Activated CD8-positive, alpha-beta memory T cell treated with anti-CD3 and anti-CD28 coated beads for 4 hours (primary cell): ENCODE data around the gene GAL3ST3.
A peak's percentile ranks its signal among the peaks of the same experiment; 100 is the strongest.
"Not testable (repeated sequence)": the region's sequence is repeated elsewhere in the genome, so short reads cannot be mapped to it uniquely, and the experiment has no call there.

Experiments
- DNase-seq, 2 donors: peaks; one replicate each; pipeline ENCODE4 v3.0.0-alpha.2; 2020; ENCODE audit warnings: low read depth in 2 of 2

Gene GAL3ST3

DNA sequence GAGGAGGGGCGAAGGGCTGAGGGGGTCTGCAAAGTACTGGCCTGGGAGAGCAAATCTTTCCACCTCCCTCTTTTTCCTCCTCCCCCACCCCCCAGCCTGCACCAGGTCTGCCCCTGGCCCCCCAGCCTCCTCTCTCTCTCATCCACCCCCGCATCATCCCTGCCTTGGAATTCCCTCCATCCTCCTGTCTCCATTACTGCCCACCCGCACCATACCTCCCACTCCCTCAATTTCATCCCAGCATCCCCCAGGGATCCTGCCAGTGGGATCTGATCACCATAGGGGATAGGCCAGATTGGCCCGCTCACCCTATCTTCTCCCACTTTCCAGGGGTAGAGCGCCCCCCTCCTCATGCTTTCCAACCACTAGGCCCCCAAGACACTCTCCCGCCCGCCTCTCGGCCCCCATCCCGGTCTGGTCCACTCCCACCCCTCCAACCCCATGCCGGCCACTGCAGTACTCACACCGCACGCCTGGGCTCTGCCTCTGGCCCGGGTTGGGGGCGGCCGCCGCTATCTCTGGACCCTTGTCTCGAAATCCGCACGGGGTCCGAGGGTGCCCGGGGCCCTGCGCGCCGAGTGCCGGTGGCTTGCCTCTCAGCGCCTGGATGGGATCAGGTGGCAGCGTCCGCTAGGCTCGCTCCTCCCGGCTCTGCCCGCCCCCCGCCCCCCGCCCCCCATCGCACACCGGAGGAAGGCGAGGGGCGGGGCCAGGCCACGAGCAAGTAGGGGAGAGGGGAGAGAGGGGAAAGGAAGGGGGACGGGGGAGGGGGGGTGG, at the start of gene GAL3ST3:
TSS of gene GAL3ST3 (minus strand) at position 615 of the 777 bp plus-strand sequence. CDS start 3,746 bp downstream, outside the sequence.
- no peak for DNase-seq

DNA sequence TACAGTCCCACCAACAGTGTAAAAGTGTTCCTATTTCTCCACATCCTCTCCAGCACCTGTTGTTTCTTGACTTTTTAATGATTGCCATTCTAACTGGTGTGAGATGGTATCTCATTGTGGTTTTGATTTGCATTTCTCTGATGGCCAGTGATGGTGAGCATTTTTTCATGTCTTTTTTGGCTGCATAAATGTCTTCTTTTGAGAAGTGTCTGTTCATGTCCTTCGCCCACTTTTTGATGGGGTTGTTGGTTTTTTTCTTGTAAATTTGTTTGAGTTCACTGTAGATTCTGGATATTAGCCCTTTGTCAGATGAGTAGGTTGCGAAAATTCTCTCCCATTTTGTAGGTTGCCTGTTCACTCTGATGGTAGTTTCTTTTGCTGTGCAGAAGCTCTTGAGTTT, 43.2 kb upstream of the GAL3ST3 start:
- not testable (repeated sequence) for DNase-seq

DNA sequence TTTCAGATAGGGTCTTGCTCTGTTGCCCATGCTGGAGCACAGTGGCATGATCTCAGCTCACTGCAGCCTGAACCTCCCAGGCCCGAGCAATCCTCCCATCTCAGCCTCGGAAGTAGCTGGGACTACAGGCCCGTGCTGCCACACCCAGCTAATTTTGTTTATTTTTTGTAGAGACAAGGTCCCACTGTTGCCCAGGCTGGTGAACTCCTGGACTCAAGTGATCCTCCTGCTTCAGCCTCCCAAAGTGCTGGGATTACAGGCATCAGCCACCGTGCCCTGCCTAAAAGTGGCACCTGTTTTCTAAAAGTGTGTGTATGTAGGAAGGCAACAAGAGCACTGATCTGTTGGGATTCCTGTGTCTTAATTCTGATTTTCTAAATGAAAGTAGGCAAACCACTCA, 41.3 kb upstream of the GAL3ST3 start:
- DNase-seq, result no peak

DNA sequence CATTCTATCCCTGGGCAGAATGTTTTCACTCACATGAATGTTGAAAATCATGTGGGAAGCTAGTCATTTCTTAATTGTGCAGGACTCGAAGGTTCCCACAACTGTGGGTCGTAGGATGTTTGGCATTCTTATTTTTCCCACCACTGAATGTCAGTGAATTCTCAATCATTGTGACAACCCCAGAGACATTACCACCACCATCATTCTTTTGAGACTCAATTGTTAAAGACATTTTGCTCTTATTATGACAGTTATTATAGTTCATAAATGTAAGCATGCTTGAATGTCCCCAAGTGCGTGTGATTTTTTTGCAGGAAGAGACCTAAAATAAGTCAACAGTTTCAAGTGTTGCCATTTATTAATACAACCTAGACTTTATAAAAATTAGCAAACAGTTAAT, 40.1 kb upstream of the GAL3ST3 start:
- DNase-seq, result no peak

DNA sequence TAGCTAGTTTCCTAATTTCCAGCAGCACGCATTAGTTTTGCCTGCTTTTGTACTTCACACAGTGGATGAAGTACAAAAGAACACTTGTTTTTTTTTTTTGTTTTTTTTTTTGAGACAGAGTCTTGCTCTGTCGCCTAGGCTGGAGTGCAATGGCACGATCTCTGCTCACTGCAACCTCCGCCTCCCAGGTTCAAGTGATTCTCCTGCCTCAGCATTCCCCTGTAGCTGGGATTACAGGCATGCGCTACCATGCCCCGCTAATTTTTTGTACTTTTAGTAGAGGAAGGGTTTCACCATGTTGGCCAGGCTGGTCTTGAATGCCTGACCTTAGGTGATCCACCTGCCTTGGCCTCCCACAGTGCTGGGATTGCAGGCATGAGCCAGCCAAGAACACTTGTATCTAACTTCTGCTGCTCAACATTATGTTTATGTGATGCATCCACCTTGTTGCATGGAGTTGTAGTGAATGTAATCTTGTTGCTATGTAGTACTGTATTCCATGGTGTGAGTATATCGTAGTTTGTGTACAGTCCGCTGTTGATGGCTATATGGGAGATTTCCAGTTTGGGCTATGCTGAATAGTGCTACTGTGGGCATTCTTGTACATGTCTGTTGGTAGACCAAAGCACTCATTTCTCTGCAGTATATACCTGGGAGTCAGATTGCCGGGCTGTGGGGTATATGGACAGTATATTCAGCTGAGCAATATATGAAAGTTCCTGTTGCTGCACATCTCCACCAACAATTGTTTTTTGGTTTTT, 38.4 kb upstream of the GAL3ST3 start:
- DNase-seq, result no peak

- no peak for DNase-seq
These were observed 36.0 kb upstream of the GAL3ST3 start for GRCh38 chr11:66084821-66085475.

GRCh38 chr11:66083767-66084166, 34.8 kb upstream of the GAL3ST3 start:
- no peak for DNase-seq

DNA sequence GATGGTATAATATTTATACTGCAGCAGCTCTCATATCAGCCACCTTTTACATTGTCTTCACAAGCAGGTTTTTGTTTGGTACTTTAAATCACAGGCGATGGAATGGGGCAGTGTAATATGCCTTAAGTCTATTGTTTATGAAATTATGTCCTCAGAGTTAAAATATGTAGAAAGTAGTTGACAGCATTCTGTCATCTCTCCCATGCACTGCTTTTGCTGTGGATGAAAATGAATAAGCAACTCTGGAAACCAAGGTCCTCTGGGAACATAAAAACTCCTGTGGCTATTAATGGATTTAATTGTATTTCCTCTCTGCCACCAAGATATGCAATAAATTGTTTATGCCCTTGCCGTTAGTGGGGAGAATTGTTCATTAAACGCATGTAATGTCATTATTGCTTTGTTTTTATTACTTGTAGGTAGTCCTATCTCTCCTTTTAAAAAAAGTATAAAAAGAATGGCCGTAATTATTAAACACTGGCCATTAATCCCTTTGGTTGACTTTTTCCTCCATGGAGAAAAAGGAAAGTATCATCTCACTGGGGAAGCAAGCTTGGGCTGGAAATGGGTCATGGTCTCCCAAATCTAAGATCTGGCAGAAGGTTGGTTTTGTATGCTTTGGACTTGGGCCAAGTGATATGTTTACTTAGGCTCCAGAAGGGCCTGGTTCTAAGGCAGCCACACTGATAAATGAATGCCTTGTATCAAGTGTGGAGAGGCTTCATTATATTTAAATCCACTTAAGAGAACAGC, 34.2 kb upstream of the GAL3ST3 start:
- DNase-seq, result no peak

- peak; percentile 37 to 47 for DNase-seq
These were observed 32.5 kb upstream of the GAL3ST3 start for GRCh38 chr11:66081505-66081904.

- DNase-seq, result peak; percentile 36 to 64
These were observed 31.3 kb upstream of the GAL3ST3 start for GRCh38 chr11:66080055-66080817.

DNA sequence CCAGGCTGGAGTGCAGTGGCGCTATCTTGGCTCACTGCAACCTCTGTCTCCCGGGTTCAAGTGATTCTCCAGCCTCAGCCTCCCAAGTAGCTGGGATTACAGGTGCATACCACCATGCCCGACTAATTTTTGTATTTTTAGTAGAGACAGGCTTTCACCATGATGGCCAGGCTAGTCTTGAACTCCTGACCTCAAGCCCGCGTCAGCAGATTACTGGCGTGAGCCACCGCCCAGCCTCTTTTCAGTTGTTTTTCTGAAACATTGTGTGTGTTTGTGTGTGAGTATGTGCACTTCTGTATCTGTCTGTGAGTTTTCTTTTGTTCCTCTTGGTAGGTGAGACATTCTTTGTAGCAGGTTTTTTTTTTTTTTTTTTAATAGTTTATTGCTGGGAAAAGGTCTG, 30.0 kb upstream of the GAL3ST3 start:
- not testable (repeated sequence) for DNase-seq

- DNase-seq, result no peak
These were observed 29.0 kb upstream of the GAL3ST3 start for GRCh38 chr11:66077927-66078326.

GRCh38 chr11:66076561-66076960, 27.6 kb upstream of the GAL3ST3 start:
- DNase-seq, result no peak

DNA sequence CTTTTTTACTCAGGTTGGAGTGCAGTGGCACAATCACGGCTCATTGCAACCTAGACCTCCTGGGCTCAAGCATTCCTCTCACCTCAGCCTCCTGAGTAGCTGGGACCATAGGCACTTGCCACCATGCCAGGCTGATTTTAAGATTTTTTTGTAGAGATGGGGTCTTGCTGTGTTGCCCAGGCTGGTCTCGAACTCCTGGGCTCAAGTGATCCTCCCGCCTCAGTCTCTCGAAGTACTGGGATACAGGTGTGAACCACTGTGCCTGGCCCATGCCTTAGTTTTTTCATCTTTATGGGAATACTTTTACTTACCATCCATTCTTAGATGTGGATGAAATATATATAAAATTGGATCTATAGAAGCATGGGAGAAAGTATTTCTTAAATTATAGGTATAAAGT, 26.3 kb upstream of the GAL3ST3 start:
- no peak for DNase-seq

DNA sequence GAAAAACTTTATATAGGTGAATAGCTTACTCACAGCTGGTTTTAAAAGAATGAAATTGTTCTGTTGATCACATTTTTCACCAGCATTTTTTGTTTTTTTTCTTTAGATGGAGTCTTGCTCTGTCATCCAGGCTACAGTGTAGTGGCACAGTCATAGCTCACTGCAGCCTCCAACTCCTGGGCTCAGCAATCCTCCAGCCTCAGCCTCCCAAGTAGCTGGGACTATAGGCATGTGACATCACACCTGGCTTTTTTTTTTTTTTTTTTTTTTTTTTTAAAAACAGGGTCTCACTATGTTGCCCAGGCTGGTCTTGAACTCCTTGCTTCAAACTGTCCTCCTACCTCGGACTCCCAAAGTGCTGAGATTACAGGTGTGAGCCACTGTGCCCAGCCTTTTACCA, 24.7 kb upstream of the GAL3ST3 start:
- DNase-seq, result no peak

- DNase-seq, result no peak
These were observed 23.6 kb upstream of the GAL3ST3 start for GRCh38 chr11:66072518-66072917.

DNA sequence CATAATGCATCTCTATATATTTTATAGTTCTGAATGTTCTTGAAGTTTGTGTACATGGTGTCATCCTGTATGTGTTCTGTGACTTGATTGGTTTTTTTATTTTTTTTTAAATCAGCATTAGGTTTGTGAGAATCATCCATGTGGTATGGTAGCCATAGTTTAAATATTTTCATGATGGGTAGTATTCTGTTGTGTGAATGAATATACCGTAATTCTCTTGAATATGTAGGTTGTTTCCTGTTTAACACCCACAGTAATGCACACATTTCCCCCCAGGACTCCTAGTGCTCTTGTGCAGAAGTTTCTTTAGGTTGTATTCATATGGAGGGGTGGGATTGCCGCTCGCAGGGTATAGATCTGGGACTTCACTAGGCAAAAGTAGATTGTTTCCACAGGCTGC, 23.1 kb upstream of the GAL3ST3 start:
- DNase-seq, result no peak

DNA sequence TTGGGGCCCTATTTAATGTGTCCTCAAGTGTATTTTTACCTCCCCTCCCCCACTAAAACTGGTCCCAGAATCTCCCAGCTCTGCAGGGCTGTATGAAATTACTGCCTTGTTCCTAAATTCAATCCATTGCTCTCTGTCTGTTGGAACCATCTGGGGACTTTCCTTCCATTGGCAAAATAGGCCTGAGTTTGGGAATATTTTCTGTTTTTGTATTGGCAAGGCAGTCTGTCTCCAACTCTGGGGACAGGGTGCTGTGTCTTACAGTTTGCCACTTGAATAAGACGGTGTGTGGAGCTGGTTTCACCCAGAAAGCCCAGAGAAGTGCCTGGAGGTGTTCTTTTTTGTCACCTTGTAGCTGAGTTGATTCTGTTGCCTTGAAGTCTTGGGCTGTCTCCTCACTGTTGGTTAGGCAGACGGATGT, 22.4 kb upstream of the GAL3ST3 start:
- no peak for DNase-seq

DNA sequence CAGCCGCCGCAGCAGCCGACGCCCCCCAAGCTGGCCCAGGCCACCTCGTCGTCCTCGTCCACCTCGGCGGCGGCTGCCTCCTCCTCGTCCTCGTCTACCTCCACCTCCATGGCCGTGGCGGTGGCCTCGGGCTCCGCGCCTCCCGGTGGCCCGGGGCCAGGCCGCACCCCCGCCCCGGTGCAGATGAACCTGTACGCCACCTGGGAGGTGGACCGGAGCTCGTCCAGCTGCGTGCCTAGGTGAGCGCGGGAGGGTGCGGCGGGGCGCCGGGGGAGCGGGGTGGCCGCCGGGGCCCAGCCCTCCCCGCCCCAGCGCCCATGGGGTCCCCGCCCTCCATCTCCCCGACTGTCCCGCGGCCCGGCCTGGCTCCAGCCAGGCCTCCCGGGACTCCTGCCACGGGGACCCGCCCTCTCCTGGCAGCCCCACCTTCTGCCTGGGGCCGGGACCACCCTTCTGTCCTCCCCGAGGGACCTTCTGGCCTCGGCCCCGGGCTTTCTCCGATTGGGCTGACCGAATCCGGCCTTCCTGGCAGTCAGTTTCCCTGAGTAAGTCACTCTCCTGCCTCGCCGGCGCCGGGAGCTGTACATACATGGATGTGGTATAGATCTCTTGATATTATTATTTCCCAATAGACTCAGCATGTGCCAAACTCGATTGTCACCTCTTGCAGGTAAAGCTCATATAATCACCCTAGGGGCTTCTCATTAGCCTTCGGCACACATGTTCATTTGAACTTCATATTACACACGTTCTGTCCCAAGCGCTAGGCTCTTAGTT, 21.8 kb upstream of the GAL3ST3 start:
- no peak for DNase-seq
